Daoy (cell line): ENCODE results near the gene OR2AG1. TPM values are rescaled to one million over a fixed set of nuclear protein-coding genes. Genes with fewer than 3 reads are reported as not detected.

Experiments used
- DNase-seq: peaks from one replicate; pipeline ENCODE4 v3.0.0-alpha.2; 2015; ENCODE audit warnings: low read depth
- total RNA-seq: library from RNA; depleted of rRNA; stranded (reverse); fragments of >200 nt; shearing (Covaris generic); gene quantifications from 2 replicates; pipeline ENCODE4 v1.2.3, GENCODE V29; 2014; rRNA removed

The OR2AG1 gene, protein sequence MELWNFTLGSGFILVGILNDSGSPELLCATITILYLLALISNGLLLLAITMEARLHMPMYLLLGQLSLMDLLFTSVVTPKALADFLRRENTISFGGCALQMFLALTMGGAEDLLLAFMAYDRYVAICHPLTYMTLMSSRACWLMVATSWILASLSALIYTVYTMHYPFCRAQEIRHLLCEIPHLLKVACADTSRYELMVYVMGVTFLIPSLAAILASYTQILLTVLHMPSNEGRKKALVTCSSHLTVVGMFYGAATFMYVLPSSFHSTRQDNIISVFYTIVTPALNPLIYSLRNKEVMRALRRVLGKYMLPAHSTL
- total RNA-seq, result not detected in 2 replicates

DNA sequence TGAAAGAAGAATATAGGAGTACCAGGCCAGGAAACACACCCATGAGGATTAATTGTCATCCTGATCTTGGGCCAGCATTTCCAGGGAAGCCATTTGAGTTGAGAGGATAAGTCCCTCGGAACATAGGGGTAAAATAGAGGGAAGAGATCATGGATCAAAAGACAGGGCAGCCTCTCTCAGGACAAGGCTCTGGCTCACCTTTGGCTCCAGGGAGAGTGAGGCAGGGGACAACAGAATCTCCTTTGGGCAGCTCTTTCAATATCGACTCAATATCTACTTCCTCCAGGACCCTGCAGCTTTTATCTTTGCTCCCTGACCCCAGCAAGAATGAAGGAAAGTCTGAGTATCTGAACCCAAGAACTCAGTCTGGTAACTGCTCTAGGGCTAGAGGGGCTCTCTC, at the start of gene OR2AG1:
OR2AG1 (plus strand) TSS at position 301 of the 400 bp plus-strand sequence. CDS start 2,018 bp downstream, outside the sequence.
- no peak for DNase-seq

DNA sequence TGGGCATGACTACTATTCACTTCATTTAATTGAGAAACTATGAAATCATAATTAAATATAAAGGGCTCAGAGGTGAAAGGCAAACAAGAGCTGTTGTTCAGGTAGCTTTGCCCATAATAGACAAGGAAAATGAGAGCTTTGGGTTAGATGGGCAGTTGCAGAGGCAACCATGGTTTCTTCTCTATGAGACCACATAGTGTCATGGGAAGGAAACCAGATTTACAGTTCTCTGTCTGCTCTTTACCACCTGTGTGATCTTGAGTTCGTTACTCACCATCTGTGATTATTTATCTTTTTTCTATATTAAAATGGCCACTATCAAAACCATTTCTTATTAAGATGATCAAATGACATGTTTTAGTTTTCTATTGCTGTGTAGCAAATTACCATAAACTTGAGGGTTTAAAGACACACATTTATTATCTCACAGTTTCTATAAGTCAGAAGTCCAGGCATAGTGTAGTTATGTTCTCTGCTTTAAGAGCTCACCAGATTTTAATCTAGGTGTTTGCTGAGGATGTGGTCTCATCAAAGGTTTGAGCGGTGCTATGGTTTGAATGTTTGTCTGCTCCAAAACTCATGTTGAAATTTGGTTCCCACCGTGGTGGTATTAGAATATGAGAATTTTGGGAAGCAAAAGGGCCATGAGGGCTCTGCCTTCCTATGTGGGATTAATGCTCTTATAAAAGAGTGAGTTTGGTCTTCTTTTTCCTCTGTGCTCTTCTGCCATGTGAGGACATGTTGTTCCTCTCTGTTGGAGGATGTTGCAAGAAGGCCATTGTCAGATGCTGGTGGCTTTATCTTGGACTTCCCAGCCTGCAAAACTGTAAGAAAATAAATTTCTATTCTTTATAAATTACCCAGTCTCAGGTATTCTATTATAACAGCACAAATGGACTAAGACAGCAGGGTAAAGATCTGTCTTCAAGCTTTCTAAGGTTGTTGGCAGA, 49.2 kb upstream of the OR2AG1 start:
- DNase-seq, result no peak

DNA sequence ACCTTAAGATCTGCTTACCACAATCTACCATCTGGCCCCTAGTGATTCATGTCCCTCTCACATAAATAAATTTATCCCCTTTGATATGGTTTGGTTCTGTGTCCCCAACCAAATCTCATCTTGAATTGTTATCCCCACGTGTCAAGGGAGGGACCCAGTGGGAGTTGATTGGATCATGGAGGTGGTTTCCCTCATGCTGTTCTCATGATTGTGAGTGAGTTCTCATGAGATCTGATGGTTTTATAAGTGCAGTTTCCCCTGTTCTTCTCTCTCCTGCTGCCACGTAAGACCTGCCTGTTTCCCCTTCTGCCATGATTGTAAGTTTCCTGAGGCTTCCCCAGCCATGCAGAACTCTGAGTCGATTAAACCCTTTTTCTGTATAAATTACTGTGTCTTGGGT, 48.2 kb upstream of the OR2AG1 start:
- no peak for DNase-seq

DNA sequence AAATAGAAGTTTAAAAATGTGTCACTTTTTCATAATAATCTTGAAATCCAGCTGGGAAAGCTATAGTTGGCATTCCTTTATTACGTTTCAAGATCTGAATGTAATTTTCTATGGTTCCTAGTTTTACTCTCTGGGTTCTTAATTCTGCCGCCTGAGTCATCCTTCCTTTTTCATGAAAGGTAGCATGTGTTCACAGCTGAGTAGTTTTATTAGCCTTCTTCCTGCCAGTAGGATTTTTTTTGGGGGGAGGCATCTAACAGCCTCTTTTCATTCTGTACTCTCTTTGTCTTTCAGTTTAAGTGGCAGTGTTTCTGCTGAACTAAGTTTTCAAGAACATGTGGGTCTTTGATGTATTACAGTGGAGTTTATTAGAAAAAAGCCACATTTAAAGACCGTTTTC, 47.5 kb upstream of the OR2AG1 start:
- DNase-seq, result peak; percentile 45

DNA sequence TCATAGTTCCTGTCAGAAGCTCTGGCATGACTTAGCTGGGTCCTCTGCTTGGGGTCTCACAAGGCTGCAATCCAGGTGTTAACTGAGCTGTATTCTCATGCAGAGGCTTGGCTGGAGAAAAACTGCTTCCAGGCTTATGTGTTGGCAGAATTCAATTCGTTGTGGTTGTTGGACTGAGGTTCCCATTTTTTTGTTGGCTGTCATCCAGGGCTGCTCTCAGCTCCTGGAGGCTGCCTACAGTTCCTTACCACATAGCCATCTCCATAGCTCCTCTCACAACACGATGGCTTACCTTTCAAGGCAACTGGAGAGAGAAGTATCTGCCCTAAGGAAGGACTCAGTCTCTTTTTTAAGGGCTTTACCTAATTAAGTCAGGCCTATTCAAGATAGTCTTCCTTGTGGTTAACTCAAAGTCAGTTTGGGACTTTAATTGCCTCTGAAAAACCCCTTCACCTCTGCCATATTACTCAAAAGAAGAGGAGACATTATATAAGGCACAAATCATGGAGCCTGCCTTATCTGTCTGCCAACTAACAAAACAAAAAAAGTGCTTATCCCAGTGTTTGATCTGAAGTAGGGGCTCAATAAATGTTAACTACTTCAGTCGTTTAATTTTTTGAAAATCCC, 46.2 kb upstream of the OR2AG1 start:
- peak; percentile 33 for DNase-seq

DNA sequence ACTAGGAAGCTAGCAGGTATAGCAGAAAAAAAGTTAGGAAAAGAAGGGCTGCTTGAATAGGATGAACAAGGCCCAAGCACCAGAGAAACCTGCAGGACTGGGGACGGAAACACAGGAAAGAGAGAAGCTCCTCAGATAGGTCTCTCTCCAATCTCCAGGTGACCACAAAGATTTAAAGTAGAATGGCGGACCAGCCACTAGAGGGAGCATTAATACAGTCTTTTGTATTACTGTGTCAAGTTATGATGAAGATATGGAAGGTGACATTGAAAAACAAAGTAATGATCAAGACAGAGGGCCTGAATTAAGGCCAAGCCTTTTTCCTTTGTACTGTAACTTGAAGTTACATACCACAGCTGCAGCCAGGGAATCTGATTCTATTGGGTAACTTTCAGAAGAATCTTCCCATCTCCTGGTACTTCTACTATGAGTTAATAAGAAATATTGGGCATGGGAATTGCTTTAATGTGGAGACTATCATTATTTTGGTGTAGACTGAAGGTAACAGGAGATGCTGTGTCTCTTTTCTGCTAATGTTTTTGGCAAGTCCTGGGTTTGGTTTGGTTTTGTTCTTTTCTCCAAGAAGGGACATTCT, 44.9 kb upstream of the OR2AG1 start:
- DNase-seq, result peak; percentile 32

DNA sequence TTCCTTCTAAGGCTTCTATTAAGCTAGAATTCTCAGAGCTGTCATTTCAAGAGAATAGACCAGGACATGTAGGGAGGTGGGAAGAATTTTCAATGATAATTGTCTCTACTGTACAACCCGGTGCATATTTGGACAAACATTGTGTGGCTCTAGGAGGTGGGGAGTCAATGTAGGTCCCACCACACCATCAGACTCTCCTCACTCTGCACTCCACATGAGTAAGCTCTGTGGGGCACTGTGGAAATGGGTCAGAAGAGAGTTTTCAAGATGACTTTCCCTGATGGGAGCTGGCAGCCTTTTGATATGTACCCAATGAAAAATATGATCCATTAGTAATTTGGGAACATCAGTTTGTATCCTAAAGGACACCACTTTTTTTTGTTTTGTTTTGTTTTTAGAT, 44.2 kb upstream of the OR2AG1 start:
- no peak for DNase-seq

DNA sequence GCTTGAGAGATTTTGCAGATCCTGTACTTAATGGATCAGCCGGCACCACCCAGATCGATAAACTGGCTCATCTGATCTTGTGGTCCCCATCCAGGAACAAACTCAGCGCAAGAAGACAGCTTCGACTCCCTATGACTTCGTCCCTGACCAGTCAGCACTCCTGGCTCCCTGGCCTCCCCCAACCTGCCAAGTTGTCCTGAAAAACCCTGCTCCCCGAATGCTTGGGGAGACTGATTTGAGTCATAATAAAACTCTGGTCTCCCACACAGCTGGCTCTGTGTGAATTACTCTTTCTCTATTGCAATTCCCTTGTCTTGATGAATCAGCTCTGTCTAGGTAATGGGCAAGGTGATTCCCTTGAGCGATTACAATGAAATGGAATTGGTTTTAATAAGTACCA, 40.6 kb upstream of the OR2AG1 start:
- DNase-seq, result no peak

DNA sequence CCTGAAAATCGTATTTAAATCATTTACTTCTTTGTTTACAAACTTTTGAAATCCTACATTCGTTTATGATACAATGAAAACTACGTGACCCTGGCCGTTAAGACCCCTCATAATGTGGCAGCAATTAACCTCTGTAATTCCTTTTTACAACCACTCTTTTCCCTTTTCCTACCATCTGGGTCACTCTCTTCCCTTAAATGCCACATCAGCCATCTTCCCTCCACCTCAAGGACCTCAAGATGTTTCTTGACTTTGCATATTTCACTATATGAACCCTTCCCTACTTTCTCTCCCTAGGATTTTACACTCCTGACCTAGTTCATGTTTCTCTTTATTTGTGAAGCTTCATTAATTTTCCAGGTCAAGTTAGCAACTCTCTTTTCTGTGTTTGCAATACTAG, 37.8 kb upstream of the OR2AG1 start:
- no peak for DNase-seq

DNA sequence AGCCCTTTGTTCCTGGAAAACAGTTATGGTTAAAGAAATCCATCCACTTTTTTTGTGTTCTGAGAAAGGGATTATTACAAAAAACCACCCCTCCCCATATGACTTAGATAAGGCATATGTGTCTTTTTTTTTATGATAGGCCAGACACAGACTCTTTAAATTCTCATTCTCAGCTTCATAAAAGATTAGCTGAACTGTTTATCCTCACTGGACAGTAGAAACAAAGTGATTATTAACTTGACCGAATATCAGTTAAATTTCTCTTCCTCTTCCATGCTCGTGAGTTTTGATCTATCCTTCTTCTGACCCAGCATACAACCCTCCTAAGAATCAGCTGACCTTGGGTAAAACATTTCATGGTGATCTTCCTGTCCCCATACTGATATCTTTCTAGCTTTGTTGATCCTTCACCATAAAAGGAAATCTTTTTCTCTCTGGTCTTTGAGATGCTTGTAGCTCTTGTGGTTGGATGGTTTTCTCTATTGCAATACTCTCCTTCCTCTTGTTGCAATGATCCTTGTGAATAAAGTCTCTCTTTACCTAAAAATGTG, 37.3 kb upstream of the OR2AG1 start:
- no peak for DNase-seq

DNA sequence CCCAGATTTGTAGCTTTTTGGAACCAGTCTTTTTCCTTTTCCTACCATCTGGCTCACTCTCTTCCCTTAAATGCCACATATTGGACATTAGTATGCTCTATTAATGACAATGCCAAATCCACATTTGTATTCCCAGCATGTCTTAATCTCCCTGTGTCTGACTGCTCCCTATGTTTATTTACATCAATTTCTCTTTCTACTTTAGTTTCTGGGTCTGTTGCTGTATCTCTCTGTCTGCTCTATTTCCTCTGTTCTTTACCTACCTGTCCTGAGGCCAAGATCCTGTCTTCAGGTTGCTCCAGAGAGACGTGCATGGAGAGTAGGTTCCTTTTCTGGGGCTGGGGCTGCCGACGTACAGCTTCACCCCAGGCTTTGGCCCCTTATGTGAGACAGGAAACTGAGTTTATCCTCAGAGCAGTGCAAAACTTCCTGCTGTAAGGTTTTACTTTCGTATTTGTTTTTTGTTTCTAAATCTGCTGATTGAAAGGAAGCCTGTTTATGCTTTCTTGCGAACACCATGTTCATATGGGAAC, 36.7 kb upstream of the OR2AG1 start:
- DNase-seq, result no peak

DNA sequence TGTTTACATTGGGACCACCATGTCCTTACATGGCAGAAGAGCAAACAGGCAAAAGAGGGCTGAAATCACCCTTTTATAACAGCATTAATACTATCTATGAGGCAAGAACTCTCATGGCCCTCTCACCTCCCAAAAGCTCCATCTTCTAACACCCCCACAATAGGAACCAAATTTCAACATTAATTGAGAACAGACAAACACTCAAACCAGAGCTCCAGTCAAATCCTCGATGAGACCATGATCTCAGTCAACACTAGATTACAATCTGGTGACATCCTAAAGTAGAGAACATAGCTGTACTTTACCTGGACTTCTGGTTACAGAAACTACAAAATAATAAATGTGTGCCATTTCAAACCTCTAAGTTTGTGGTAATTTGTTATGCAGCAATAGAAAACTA, 36.2 kb upstream of the OR2AG1 start:
- no peak for DNase-seq

DNA sequence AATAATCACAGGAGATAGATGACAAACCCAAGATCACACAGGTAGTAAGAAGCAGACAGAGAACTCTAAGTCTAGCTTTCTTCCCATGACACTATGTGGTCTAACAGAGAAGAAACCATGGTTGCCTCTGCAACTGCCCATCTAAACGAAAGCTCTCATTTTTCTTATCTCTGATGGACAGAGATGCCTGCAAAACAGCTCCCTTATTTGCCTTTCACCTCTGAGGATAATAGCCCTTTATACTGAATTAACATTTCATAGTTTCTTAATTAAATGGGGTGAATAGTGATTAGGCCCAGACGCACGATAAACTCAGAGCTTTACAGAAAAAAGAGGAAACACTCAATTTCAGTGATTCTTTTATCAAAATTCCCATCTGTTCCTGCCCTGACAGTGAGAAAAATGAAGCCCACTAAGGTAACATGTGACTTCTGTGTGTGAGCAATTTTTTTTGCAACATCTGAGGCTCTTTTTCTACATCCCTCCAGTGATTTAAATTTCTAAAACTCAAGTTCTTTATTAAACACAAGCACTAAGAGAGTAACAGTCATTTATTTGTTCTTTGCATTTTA, 35.6 kb upstream of the OR2AG1 start:
- no peak for DNase-seq

DNA sequence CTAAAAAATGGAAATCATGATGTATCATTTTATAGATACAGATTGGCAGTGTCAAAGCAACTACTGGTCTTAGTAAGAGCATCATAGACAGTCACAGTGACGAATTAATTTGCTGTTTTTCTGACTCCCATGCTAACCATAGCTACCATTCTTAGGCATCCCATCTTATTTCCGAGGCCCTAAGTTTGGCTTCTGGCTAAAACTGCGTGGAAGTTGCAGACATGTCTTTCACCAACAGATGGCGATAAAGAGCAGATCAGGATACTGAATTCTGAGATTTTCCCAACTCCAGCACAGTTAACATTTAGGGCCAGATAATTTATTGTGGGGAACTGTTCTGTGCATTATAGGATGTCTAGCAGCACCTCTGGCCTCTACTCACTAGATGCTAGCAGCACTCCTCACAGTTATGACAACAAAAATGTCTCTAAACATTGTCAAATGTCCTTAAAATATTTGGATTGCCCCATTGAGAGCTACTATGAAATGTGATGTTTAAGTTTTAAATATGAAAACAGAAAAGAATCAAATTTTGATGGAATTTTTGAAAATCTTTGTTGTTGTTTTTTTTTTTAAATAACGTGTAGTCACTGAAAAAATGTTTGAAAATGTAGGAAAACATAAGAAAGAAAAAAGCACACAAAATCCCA, 27.4 kb upstream of the OR2AG1 start:
- DNase-seq, result peak; percentile 15

DNA sequence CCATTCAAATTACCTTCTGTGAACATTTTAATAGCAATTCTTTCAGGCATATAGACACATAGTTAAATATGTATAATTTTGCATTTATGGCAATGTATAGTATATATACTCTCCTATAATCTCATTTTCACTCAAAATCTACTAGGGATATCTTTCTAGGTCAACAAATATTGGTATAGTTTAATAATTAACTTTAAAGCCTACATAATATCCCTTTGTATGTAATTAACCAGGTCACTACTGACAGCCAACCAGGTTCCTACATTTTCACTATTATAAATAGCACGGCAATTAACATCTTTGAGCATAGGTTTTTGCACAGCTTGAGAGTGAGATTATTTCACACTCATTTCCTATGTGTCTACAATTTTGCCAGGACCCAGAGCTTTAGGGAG, 26.9 kb upstream of the OR2AG1 start:
- DNase-seq, result no peak

DNA sequence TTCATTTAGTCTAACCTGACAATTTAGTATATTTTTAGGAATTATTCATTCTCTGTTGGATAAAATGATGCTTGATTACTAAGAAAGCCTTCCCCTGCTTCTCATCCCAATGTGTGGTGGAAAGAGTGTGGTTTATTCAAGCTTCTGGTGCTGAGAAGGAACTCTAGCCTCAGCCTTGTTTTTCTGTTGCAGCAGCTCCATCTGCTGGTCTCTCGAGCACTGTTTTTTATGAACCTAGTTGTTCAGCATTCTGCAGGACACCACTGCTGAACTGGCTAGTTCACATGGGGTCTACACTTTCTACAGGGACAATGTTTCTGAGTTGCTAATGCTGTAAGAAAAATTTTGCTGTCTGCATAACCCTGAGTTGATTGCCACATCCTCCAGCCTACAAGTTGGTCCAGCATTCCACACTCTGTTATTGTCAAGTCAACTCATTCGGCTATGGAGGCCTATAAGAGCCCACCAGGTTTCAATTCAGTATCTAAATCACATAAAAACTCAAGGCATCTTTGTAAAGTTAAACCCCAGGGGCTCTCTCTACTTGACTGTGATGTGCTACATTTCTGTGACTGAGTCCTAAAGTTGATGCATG, 25.4 kb upstream of the OR2AG1 start:
- DNase-seq, result peak; percentile 36

DNA sequence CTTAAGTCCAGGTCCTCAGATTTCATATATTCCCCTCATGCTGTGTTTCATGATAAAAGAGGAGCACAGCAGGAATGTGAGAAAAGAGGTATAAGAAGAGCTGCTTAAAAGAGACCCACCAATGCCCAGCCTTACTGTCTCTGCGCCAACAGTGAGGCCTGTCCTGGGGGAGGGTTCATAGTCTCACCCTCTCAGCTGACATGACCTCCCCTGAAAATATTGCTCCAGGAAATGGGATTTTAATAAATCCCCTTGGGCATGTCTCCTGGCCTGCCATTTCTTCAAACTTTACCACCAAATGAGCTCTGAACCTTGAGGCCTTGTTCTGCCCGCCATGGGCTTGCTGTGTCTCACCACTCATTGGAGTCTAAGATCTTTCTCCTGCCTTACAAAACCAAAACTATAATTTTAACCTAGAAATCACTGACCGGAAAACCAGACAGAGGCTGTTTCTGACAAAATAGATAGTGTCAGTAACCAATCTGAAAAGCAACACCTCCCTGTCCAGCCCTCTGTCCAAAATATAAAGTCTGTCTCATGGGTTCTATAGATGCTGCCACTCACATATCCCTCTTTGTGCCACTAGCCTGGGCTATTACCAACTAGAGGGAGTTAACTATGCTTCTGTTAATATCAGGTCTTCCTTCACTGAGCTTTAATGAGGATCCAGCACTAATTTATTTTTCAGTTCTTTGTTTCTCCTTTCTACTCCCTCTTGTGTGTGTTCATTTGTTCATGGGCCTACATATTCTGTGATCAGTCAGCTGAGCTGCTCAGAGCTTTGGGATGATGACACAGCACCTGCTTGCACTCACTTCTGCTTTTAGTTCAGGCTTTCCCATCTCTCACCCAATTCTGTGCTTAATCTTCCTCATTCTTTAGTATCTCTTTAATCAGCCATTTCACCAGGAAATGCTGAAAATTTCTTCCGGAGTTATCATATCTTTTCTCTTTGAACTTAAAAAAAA, 10.6 kb upstream of the OR2AG1 start, which contains the start of gene OR2AG2:
OR2AG2 (minus strand) TSS at position 51 of the 968 bp plus-strand sequence. CDS start 3,019 bp downstream, outside the sequence.
- no peak for DNase-seq

DNA sequence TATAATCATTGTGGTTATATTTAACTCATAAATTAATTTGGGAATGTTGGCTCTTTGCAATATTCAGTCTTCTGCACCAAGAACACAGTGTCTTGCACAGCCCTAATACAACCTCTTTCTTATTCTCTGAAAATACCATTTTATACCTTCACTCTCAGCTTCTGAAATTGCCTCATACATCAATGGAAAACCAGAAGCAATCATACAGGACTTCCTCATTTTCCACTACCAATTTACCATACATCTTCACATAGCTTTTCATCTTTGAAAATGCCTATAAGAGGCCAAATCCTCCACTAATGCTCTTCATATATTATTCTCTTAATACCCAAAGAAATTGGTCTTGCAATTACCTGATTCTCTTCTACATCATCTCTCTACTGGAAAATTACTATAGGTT, 4.3 kb upstream of the OR2AG1 start:
- DNase-seq, result no peak

DNA sequence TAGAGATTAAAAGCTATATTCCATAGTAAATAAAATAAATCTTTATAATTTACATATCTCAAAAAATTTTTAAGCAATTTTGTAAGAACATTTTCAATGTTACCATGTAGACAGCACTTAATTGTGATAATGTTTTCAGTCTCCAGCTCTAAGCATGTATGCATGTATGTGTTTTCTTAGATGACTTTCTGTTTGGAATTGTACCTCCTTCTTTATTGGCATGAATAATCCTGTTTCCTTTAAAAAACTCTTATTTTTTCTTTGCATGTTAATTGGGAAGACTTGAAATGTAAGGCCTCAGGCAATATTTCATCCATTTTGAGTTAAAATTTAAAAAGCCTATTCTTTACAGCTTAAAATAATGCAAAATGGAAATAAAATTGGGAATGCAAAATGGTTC, 2.0 kb upstream of the OR2AG1 start:
- no peak for DNase-seq
